Naive thymus-derived CD8-positive, alpha-beta T cell (primary cell): ENCODE results near the gene UNC5C. TPM values are rescaled to one million over a fixed set of nuclear protein-coding genes. Genes with fewer than 3 reads are reported as not detected.
A peak's percentile ranks its signal among the peaks of the same experiment; 100 is the strongest.

Experiments
- ATAC-seq, 2 donors: fragments of 150-1000 bp; cut with Tn5 transposase in 1 of 2; sonication (Bioruptor Pico), chemical (Tn5 transposase) in 1 of 2; 1 replicate in 1 of 2; 2 replicates in 1 of 2; pipeline ENCODE4 v1.10.0; 2021; ENCODE audit warnings: mild to moderate bottlenecking in 2 of 2, moderate library complexity in 2 of 2
- POLR2A ChIA-PET: fragments of 350-600 bp; sonication (Branson Sonifier 250); formaldehyde crosslinking; loops from one replicate; lab custom pipeline; 2021; ENCODE audit warnings: antibody characterized with exemption; lab: Charles Lee
- DNase-seq, 10 donors: peaks; one replicate each; pipeline versions ENCODE4 v3.0.0 to v3.0.0-alpha.2; 2020 to 2022
- H3K27ac Mint-ChIP-seq, 10 donors: one replicate each; pipeline ENCODE4 v1.8.0; 2020 to 2022; ENCODE audit warnings: mild to moderate bottlenecking in 10 of 10, mixed read lengths in 10 of 10, moderate library complexity in 4 of 10, inconsistent platforms in 1 of 10
- H3K27me3 Mint-ChIP-seq, 5 donors: one replicate each; pipeline ENCODE4 v1.8.0; 2021 to 2022; ENCODE audit warnings: mixed read lengths in 5 of 5
- H3K36me3 Mint-ChIP-seq, 3 donors: one replicate each; pipeline ENCODE4 v1.8.0; 2020 to 2022; ENCODE audit warnings: mixed read lengths in 3 of 3, mild to moderate bottlenecking in 2 of 3, inconsistent platforms in 1 of 3
- H3K4me1 Mint-ChIP-seq, 4 donors: one replicate each; pipeline ENCODE4 v1.8.0; 2021 to 2022; ENCODE audit warnings: mixed read lengths in 4 of 4
- H3K4me3 Mint-ChIP-seq, 10 donors: one replicate each; pipeline ENCODE4 v1.8.0; 2020 to 2022; ENCODE audit warnings: mild to moderate bottlenecking in 10 of 10, mixed read lengths in 10 of 10, moderate library complexity in 6 of 10, inconsistent platforms in 1 of 10
- H3K9me3 Mint-ChIP-seq, 9 donors: one replicate each; pipeline ENCODE4 v1.8.0; 2020 to 2022; ENCODE audit warnings: mixed read lengths in 9 of 9, mild to moderate bottlenecking in 3 of 9, inconsistent platforms in 1 of 9, moderate library complexity in 1 of 9
- polyA plus RNA-seq, 3 donors: library from polyadenylated mRNA; unstranded; fragments of 300-500 nt; fragmentation: Illumina TruSeq; gene quantifications; one replicate each; pipeline ENCODE4 v1.2.3, GENCODE V29; 2021
- total RNA-seq, 8 experiments: library from RNA in 2 of 8; stranded (reverse) in 2 of 8; gene quantifications; one replicate each; pipeline ENCODE4 v1.2.3 and lab custom pipeline; 2021 to 2026

UNC5C gene
- total RNA-seq (not detected), polyA plus RNA-seq (not detected), total RNA-seq (lab: John Stamatoyannopoulos, UW) (0 to 0.42 (median 0) reads per million in 6 experiments)

DNA sequence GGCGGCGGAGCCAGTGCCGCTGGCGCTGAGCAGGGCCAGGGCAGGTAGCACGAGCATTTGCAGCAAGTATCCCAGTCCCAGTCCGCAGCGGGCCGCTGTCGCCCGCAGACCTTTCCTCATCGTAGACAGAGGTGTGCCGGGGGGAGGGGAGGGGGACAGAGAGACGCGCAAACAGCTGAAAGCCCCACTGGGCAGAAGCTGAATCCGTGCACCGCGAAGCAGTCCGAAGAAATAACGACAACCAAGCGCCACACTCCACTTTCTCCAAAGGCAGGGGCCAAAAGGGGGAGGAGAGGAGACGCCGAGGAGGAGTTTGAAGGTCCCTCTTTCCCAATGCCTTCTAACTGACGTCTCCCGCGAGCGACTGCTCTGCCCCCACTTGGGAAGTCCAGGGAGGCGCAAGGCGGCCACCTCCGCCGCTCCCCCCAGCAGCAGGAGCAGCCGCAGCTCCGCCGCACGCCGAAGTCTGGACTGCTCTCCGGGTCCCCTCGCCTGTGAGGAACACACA, at the start of gene UNC5C:
Gene UNC5C, minus strand, starts transcription at position 236 of the 508 bp plus-strand sequence.
- no peak for ATAC-seq
- H3K27me3 Mint-ChIP-seq = peaks cover 21 to 47% (median 43%) of the 10 kb centered on the region in 5 donors

DNA sequence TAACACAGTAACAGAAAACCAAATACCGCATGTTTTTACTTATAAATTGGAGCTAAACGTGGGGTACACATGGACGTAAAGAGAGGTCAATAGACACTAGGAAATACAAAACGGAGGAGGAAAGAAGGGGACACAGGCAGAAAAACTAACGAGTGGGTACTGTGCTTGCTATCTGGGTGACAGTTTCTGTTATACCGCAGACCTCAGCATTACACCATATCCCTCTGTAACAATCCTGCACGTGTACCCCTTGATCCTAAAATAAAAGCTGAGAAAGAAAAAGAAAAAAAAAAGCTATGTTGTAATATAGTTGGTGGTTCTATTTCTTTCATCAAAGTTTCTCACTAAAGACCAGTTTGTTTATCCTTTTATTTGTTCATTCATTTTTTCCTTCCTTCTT, 47.9 kb upstream of the UNC5C start:
- Mint-ChIP-seq H3K27me3 (peaks cover 0 to 5% (median 2%) of the 10 kb centered on the region in 5 donors), H3K36me3 (no peaks in the 10 kb centered on the region), H3K4me3 (no peak overlapping the region), H3K4me1 (no peaks in the 10 kb centered on the region), H3K27ac (no peak overlapping the region), H3K9me3 (peaks cover 0 to 5% (median 0%) of the 10 kb centered on the region in 9 donors)
- POLR2A ChIA-PET = no interaction called here
- no peak for DNase-seq
- ATAC-seq = no peak

More for the DNA sequence above, at the start of gene UNC5C:
- Mint-ChIP-seq H3K4me1 (peaks cover 6 to 25% (median 19%) of the 10 kb centered on the region in 4 donors), H3K4me3 (peak within 1 kb of the TSS; percentile 45 to 79 (median 70)), H3K9me3 (peaks cover 0 to 4% (median 0%) of the 10 kb centered on the region in 9 donors), H3K27ac (peak within 1 kb of the TSS in 1 of 10 donors; percentile 10), H3K36me3 (no peaks in the 10 kb centered on the region)
- no peak for DNase-seq
- POLR2A ChIA-PET = no interaction called here

DNA sequence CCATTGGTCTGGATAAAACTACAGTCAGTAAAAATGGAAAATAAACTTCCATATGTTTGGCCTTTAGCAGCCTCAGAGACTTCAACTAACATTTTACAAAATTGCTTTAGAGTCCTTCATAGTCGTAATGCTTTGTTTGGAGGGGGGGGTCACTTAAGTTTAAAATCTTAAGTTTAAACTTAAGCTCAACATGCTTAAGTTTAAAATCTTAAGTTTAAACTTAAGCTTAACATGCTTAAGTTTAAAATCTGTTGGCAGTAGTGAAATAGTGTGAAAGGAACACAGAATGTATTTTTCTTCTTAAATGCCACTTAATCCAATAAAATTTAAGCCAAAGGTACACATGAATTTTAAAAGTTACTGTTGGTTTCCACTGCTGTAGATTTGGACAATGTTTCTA, 45.9 kb upstream of the UNC5C start:
- no peak overlapping the region for H3K27ac Mint-ChIP-seq
- no peak for DNase-seq
- ATAC-seq = no peak
- H3K4me3 Mint-ChIP-seq = no peak overlapping the region
- no peaks in the 10 kb centered on the region for H3K4me1 Mint-ChIP-seq
- peaks cover 0 to 5% (median 0%) of the 10 kb centered on the region in 9 donors for H3K9me3 Mint-ChIP-seq
- H3K36me3 Mint-ChIP-seq = no peaks in the 10 kb centered on the region
- POLR2A ChIA-PET = no interaction called here
- H3K27me3 Mint-ChIP-seq = peaks cover 0 to 5% (median 0%) of the 10 kb centered on the region in 5 donors

DNA sequence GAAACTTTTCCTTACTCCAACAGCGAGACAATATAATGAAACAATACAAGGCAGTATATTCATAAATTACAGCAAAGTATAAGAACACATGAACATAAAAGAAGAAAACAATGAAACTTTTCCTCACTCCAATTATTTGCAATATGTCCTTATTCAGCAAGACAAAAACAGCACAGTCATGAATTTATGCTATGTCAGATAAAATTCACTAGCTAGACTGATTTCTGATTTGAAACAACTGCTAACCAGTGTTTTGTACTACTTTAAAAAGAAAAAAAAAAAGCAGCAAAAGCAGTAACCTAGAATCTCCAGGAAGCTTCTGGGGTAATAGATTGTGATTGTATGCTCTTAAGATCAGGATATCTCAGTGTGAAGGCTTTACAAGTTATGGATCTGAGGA, 45.2 kb upstream of the UNC5C start:
- Mint-ChIP-seq H3K36me3 (no peaks in the 10 kb centered on the region), H3K27ac (no peak overlapping the region), H3K27me3 (peaks cover 0 to 5% (median 0%) of the 10 kb centered on the region in 5 donors), H3K4me1 (no peaks in the 10 kb centered on the region), H3K4me3 (no peak overlapping the region), H3K9me3 (peaks cover 0 to 5% (median 0%) of the 10 kb centered on the region in 9 donors)
- POLR2A ChIA-PET = no interaction called here
- no peak for ATAC-seq
- DNase-seq = no peak

DNA sequence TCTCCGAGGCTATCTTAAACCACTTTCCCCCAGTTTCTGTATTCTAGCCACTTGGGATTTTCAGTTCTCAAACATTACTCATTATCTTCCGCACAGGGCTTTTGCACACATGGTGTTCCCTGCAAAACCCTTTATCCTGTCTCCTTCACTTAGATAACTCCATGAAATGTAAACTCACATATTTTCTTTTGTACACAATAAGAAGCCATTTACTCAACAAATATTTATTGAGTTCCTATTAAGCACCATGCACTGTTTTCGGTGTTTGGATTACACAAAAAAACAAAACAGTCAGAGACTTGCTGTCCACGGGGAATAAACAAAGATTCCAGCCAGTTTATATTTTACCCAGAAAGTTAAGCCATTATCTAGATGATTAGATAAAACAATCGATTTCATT, 42.5 kb upstream of the UNC5C start:
- Mint-ChIP-seq H3K4me1 (no peaks in the 10 kb centered on the region), H3K9me3 (peaks cover 0 to 5% (median 0%) of the 10 kb centered on the region in 9 donors), H3K36me3 (no peaks in the 10 kb centered on the region), H3K27ac (no peak overlapping the region), H3K27me3 (peaks cover 0 to 9% (median 0%) of the 10 kb centered on the region in 5 donors), H3K4me3 (no peak overlapping the region)
- POLR2A ChIA-PET = no interaction called here
- DNase-seq (no peak), ATAC-seq (no peak)

DNA sequence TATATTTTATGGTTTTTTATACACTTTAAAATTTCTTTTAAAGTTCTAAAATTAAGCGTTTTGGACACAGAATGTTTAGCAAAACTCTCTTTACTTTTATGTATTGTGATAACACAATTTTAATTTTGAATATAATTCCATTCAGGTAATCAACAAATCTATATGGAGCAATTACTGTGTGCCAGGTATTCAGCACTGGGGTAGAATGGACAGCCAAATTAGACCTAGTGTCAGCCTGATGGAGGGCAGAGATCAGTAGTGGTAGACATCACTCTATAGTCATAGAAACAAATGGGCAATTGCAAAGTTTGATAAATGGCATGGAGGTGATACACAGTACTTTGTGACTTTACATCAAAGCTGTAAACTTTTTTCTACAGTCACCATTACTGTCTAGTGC, 41.8 kb upstream of the UNC5C start:
- H3K27ac Mint-ChIP-seq = no peak overlapping the region

DNA sequence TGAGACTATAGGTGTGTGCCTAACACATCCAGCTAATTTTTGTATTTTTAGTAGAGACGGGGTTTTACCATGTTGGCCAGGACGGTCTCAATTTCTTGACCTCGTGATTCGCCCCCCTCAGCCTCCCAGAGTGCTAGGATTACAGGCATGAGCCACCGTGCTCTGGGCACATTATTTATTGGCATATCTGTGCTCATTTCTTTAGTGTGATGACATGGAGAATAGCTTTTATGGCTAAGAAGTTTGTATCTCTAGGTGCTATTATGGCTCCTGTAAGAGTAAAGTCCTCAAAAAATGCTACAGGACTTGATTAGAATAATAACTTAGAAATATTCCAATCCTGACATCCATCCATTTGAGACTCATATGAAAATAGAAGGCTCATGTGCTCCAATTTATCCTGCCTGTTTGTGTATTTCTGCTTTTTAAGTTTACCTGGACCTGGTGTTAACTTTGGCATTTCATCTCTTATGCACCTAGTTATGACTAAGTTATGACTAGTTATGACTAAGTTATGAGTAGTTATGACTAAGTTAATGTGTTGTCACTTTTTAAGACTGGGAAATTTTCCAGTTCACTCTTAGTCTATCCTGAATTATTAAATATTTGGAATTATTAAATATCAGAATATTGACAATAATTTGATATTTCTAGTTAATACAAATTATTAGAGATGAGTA, 36.4 kb upstream of the UNC5C start:
- Mint-ChIP-seq H3K27ac (no peak overlapping the region), H3K4me1 (no peaks in the 10 kb centered on the region), H3K4me3 (no peak overlapping the region), H3K27me3 (peaks cover 0 to 14% (median 0%) of the 10 kb centered on the region in 5 donors), H3K36me3 (peaks cover 0 to 7% (median 0%) of the 10 kb centered on the region in 3 donors), H3K9me3 (peaks cover 0 to 4% (median 0%) of the 10 kb centered on the region in 9 donors)
- POLR2A ChIA-PET = no interaction called here
- DNase-seq (no peak), ATAC-seq (no peak)

More for the DNA sequence above, 41.8 kb upstream of the UNC5C start:
- no peak for ATAC-seq
- H3K4me3 Mint-ChIP-seq = no peak overlapping the region
- H3K9me3 Mint-ChIP-seq = peaks cover 0 to 5% (median 0%) of the 10 kb centered on the region in 9 donors
- H3K36me3 Mint-ChIP-seq = no peaks in the 10 kb centered on the region
- H3K27me3 Mint-ChIP-seq = peaks cover 0 to 12% (median 0%) of the 10 kb centered on the region in 5 donors
- DNase-seq = no peak
- H3K4me1 Mint-ChIP-seq = no peaks in the 10 kb centered on the region
- POLR2A ChIA-PET = no interaction called here

DNA sequence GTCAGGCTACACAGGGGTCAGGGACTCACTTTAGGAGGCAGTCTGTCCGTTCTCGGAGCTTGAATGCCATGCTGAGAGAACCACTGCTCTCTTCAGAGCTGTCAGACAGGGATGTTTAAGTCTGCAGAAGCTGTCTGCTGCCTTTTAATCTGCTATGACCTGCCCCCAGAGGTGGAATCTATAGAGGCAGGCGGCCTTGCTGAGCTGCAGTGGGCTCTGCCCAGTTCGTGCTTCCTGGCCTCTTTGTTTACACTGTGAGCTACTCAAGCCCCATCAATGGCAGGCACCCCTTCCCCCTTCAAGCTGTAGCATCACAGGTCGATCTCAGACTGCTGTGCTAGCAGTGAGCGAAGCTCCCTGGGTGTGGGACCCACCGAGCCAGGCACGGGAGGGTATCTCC, 31.5 kb upstream of the UNC5C start:
- Mint-ChIP-seq H3K36me3 (peaks cover 0 to 14% (median 0%) of the 10 kb centered on the region in 3 donors), H3K9me3 (peaks cover 0 to 38% (median 18%) of the 10 kb centered on the region in 9 donors), H3K4me1 (no peaks in the 10 kb centered on the region), H3K27ac (no peak overlapping the region), H3K4me3 (no peak overlapping the region), H3K27me3 (peaks cover 0 to 18% (median 1%) of the 10 kb centered on the region in 5 donors)
- POLR2A ChIA-PET = no interaction called here
- ATAC-seq (no peak), DNase-seq (no peak)

DNA sequence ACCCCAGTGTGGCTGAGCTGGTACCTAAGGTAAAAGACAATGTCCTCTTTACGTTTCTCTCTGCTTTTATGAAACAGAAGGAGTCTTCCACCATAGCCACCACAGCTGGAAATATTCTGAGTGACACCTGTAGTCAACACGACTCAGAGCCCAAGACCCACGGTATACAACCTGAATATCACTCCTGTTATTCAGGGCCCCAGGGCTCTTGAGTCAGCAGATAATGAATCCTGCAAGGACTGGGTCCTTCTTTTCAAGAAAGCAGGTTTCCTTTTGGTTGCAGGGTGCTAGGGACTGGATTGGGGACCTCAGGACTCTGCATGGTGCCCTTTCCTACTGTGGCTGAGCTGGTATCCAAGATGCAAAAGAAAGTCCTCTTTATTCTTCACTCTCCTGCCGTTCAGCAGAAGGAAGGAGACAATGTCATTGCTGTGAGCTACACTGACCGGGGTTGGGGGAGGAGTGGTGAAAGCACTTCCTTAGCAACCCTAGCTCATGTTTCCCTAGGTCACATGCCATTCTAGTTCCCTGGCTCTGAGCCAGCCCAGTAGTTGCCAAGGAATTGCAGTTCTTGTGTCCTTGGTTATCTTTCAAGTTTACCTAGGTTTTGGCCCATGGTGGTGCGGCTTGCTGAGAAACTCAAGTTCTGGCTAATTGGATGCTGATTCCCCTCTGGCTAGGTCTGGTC, 23.7 kb upstream of the UNC5C start:
- DNase-seq = no peak
- Mint-ChIP-seq H3K9me3 (peaks cover 0 to 37% (median 17%) of the 10 kb centered on the region in 9 donors), H3K36me3 (peaks cover 0 to 11% (median 0%) of the 10 kb centered on the region in 3 donors), H3K27me3 (peaks cover 0 to 5% (median 0%) of the 10 kb centered on the region in 5 donors), H3K27ac (no peak overlapping the region), H3K4me1 (no peaks in the 10 kb centered on the region), H3K4me3 (no peak overlapping the region)
- POLR2A ChIA-PET = no interaction called here
- ATAC-seq = no peak

DNA sequence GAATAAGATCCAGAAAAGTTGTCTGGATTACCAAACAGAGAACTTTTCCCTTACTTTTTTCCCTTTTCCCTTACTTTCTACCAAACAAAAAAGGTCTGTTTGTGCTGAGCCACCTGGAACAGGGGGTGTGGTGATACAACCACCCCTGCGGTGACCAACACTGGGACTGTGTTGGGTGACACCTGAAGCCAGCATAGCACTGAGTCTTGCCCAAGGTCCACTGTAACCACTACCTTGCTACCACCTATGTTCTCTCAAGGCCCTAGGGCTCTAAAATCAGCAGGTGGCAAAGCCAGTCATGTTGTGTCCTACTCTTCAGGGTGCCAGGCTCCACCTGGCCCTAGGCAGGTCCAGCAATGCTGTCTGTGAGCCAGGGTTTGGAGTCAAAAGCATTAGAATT, 22.8 kb upstream of the UNC5C start:
- Mint-ChIP-seq H3K4me1 (no peaks in the 10 kb centered on the region), H3K36me3 (peaks cover 0 to 11% (median 0%) of the 10 kb centered on the region in 3 donors), H3K27ac (no peak overlapping the region), H3K4me3 (no peak overlapping the region), H3K9me3 (peaks cover 0 to 36% (median 16%) of the 10 kb centered on the region in 9 donors), H3K27me3 (peaks cover 0 to 4% (median 0%) of the 10 kb centered on the region in 5 donors)
- ATAC-seq (no peak), DNase-seq (no peak)
- POLR2A ChIA-PET = no interaction called here

DNA sequence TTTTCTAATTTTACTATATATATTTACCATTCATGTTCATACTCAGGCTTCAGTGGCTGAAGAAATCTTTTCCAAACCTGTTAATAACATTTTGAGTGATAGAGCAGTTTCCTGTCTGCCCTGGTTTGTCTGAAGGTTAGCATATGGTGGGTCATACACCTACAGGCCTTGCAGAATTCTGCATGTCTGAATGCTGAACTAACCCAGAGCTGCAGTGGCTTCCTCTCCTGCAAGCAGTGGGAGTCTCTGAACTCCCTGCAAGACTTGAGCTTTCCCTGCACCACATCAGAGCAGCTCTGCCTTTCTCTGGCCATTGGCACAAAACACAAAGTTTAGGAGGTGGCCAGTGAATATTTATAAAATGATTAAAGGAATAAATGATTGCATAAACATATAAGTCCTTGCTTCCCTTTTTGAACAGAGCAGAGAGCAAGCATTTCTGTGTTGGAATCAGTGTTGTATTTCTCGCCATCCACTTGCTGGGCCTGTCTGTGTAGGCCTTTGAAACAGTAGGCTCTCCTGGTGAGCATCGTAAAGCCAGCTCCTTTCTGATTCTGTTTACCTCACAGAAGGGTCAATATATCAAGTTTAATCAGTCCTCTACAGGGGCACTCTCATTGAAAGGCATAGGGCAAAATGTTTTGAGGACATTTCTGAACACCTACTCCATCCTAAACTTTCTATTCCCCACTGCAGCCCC, 15.0 kb upstream of the UNC5C start:
- Mint-ChIP-seq H3K9me3 (peaks cover 0 to 12% (median 2%) of the 10 kb centered on the region in 9 donors), H3K27ac (no peak overlapping the region), H3K36me3 (no peaks in the 10 kb centered on the region), H3K27me3 (no peaks in the 10 kb centered on the region), H3K4me1 (no peaks in the 10 kb centered on the region), H3K4me3 (no peak overlapping the region)
- POLR2A ChIA-PET = no interaction called here
- ATAC-seq (no peak), DNase-seq (no peak)

DNA sequence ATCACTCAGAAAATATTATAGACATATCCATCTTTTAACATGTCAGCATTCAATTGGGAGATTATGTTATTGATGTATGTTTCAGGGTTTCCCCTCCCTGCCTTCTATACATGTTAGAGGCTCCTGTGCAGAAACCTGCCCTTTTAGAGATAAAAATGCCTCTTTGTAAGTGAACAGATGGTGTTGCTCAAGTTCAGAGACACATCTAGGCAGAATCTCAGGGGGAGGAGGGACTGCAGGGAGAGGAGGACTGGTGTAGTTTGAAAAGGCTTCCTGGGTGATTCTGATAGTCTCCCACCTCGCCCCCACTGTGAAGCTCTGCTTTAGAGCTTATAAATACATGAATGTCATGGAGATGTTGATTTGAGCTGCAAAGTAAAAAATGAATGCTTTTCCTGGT, 12.0 kb upstream of the UNC5C start:
- Mint-ChIP-seq H3K36me3 (no peaks in the 10 kb centered on the region), H3K9me3 (peaks cover 0 to 9% (median 0%) of the 10 kb centered on the region in 9 donors), H3K4me3 (no peak overlapping the region), H3K27ac (no peak overlapping the region), H3K27me3 (no peaks in the 10 kb centered on the region), H3K4me1 (no peaks in the 10 kb centered on the region)
- POLR2A ChIA-PET = no interaction called here
- no peak for ATAC-seq
- DNase-seq = no peak
